Prostate gland (tissue), 2 donors: ENCODE results near the gene KCTD17.

ENCODE experiments used
- CTCF ChIP-seq, 4 experiments: fragments of 200-600 bp in 2 of 4; fragments of 450-650 bp in 2 of 4; sonication (generic) in 2 of 4; IDR thresholded peaks; 1 replicate in 3 of 4; 2 replicates in 1 of 4; pipeline ENCODE4 v1.5.1; 2016 to 2019; ENCODE audit warnings: antibody characterized with exemption in 4 of 4, mild to moderate bottlenecking in 2 of 4, moderate library complexity in 2 of 4
- POLR2A ChIP-seq: fragments of 450-650 bp; IDR thresholded peaks from one replicate; pipeline ENCODE4 v1.6.1; 2016; ENCODE audit warnings: antibody characterized with exemption, mild to moderate bottlenecking

GRCh38 chr22:37075822-37076433 lies 24.4 kb downstream of the KCTD17 start:
- no peak for TF ChIP-seq POLR2A
- TF ChIP-seq CTCF (IDR thresholded peaks at IDR 0.05), result no peak
